ENCODE results near the gene SEMA6D.

The SEMA6D gene, protein sequence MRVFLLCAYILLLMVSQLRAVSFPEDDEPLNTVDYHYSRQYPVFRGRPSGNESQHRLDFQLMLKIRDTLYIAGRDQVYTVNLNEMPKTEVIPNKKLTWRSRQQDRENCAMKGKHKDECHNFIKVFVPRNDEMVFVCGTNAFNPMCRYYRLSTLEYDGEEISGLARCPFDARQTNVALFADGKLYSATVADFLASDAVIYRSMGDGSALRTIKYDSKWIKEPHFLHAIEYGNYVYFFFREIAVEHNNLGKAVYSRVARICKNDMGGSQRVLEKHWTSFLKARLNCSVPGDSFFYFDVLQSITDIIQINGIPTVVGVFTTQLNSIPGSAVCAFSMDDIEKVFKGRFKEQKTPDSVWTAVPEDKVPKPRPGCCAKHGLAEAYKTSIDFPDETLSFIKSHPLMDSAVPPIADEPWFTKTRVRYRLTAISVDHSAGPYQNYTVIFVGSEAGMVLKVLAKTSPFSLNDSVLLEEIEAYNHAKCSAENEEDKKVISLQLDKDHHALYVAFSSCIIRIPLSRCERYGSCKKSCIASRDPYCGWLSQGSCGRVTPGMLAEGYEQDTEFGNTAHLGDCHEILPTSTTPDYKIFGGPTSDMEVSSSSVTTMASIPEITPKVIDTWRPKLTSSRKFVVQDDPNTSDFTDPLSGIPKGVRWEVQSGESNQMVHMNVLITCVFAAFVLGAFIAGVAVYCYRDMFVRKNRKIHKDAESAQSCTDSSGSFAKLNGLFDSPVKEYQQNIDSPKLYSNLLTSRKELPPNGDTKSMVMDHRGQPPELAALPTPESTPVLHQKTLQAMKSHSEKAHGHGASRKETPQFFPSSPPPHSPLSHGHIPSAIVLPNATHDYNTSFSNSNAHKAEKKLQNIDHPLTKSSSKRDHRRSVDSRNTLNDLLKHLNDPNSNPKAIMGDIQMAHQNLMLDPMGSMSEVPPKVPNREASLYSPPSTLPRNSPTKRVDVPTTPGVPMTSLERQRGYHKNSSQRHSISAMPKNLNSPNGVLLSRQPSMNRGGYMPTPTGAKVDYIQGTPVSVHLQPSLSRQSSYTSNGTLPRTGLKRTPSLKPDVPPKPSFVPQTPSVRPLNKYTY

DNA sequence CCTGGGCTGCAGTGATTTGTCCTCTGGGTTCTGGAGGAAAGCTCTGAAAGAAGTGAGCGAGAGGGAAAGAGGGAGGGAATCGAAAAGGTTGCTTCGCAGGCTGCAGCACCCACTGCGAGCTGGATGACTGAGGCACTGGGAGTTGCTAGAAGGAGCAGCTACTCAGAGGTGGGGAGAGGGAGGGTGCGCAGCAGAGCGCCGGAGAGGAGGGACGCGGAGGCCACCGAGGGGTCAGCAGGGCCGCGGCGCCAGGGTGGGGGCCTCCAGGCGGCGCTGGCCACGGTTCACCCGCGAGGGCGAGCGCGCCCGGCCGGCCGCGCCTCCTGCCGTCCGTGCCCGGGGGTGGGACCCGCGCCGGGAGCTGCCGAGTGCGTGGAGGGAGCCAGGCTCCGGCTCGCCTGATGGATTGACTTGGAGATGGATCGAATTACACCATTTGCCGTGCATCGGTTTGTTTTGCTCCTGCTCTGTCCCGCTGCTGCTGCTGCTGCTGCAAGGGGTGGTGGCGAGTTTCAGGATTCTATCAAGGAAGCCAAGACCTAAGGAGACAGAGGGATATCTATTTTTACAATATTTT is at the start of gene SEMA6D:
SEMA6D (plus strand) TSS at position 470 of the 577 bp plus-strand sequence. CDS start 42,294 bp downstream, outside the sequence.
- Histone ChIP-seq H3K36me3 (ENCODE audit: control insufficient read depth, insufficient read depth, low read length) (no peaks in the 10 kb centered on the region), H3K9ac (ENCODE audit: low read length) (no peak within 1 kb of the TSS), H3K27me3 (ENCODE audit: control insufficient read depth, insufficient read depth, low read length) (peaks cover 2% of the 10 kb centered on the region), H3K4me3 (ENCODE audit: low read length) (peak within 1 kb of the TSS; percentile 55), H3K27ac (ENCODE audit: low read depth, low read length) (peak within 1 kb of the TSS; percentile 30), H3K4me1 (ENCODE audit: control insufficient read depth, insufficient read depth, low read length) (no peaks in the 10 kb centered on the region)

DNA sequence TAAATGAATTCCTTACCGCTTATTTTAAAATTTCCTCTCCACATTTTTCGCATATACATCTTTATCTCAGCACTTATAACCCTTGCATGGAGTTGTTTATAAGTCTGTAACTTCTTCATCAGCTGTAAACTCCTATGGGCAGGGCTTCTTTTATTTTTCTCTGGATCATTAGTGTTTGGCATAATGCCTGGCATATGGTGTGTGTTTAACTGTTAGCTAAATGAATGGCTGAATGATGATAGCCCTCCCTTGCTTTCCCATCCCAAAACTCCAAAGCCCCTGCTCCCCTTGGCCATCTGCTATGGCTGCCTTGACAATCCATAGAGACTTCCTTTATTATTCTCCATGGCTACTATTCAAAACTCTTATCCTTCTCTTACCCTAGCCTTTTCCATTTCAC is 48.1 kb upstream of the SEMA6D start:
- Histone ChIP-seq H3K27me3 (ENCODE audit: control insufficient read depth, insufficient read depth, low read length) (no peaks in the 10 kb centered on the region), H3K27ac (ENCODE audit: low read depth, low read length) (no peak overlapping the region), H3K4me3 (ENCODE audit: low read length) (no peak overlapping the region), H3K9ac (ENCODE audit: low read length) (no peak overlapping the region), H3K4me1 (ENCODE audit: control insufficient read depth, insufficient read depth, low read length) (no peaks in the 10 kb centered on the region), H3K36me3 (ENCODE audit: control insufficient read depth, insufficient read depth, low read length) (no peaks in the 10 kb centered on the region)

DNA sequence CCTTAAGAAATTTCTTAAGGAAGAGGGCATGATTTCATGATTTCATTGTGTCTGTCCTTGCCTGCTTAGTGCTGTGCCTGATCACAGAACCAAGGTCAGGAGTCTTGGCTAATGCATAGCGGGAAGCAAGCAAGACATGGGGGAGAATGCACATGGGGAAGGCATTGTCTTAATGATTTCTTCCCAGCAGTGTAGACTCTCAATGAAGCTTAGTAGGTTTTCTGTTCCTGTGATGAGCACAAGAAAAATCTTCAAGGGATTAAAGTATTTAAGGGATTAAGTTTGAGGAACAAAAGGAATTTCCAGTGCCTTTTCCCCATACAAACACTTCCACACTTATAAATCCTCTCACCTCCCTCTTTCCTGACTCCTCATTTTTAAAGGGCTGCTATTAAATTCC is 46.9 kb upstream of the SEMA6D start:
- no peak overlapping the region for H3K4me3 ChIP-seq (ENCODE audit: low read length)
- no peak overlapping the region for H3K9ac ChIP-seq (ENCODE audit: low read length)
- no peaks in the 10 kb centered on the region for H3K4me1 ChIP-seq (ENCODE audit: control insufficient read depth, insufficient read depth, low read length)
- H3K27ac ChIP-seq (ENCODE audit: low read depth, low read length): no peak overlapping the region
- no peaks in the 10 kb centered on the region for H3K27me3 ChIP-seq (ENCODE audit: control insufficient read depth, insufficient read depth, low read length)
- H3K36me3 ChIP-seq (ENCODE audit: control insufficient read depth, insufficient read depth, low read length): no peaks in the 10 kb centered on the region

- Histone ChIP-seq H3K36me3 (ENCODE audit: control insufficient read depth, insufficient read depth, low read length) (no peaks in the 10 kb centered on the region), H3K27me3 (ENCODE audit: control insufficient read depth, insufficient read depth, low read length) (no peaks in the 10 kb centered on the region), H3K4me3 (ENCODE audit: low read length) (no peak overlapping the region), H3K27ac (ENCODE audit: low read depth, low read length) (no peak overlapping the region), H3K9ac (ENCODE audit: low read length) (no peak overlapping the region), H3K4me1 (ENCODE audit: control insufficient read depth, insufficient read depth, low read length) (no peaks in the 10 kb centered on the region)
Measured at GRCh38 chr15:47673232-47673761, 44.0 kb upstream of the SEMA6D start.

DNA sequence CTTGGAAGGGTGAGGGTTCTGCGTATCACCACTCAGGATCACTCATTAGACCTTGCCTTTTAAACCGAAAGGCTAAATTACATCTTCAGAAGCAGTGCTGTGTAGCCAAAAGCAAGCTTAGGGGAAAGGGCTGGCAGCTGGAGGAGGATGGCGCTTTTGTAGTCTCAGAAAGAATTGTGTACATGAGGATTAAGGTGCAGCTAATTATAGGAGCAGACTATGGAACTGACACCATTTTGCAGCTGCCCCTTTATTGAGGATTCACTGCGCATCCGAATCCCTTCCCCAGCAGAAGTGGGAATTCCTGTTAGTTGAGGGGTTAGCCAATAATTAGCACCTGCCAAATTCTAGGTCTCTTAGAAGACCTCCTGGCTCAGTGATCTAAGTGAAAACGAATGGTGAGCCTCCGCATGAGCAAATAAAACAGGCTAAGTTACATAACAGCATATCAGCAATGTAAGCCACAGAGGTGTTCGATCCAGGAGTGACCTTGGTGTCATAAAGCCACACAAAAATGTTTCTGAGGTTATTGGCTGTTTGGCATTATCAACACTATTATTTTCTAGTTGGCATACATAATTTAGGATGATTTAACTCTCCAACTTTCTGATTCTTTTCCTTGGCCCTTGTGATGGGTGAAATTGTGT is 42.6 kb upstream of the SEMA6D start:
- Histone ChIP-seq H3K27me3 (ENCODE audit: control insufficient read depth, insufficient read depth, low read length) (no peaks in the 10 kb centered on the region), H3K9ac (ENCODE audit: low read length) (no peak overlapping the region), H3K36me3 (ENCODE audit: control insufficient read depth, insufficient read depth, low read length) (no peaks in the 10 kb centered on the region), H3K4me1 (ENCODE audit: control insufficient read depth, insufficient read depth, low read length) (no peaks in the 10 kb centered on the region), H3K27ac (ENCODE audit: low read depth, low read length) (no peak overlapping the region), H3K4me3 (ENCODE audit: low read length) (no peak overlapping the region)

DNA sequence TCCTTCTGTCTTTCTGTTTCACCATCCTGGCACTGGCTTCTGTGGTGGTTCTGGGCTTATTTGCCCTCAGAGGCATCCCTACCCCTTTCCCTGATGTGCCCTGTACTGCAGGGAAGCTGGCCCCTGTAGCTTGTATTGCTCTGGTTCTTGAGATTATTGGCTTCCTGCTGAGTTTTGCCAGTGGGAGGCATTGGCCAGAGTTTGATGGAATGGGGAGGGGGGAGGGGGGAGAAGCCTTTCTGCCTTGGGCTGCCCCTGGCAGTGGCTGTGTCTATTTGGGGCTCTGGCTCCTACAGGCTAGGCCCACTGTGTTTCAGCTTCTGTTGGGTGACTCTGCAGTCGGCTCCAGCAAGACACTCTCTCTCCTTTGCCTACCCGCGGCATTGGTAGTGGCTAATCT is 41.6 kb upstream of the SEMA6D start:
- no peaks in the 10 kb centered on the region for H3K27me3 ChIP-seq (ENCODE audit: control insufficient read depth, insufficient read depth, low read length)
- no peak overlapping the region for H3K27ac ChIP-seq (ENCODE audit: low read depth, low read length)
- no peaks in the 10 kb centered on the region for H3K36me3 ChIP-seq (ENCODE audit: control insufficient read depth, insufficient read depth, low read length)
- no peaks in the 10 kb centered on the region for H3K4me1 ChIP-seq (ENCODE audit: control insufficient read depth, insufficient read depth, low read length)
- H3K9ac ChIP-seq (ENCODE audit: low read length): no peak overlapping the region
- H3K4me3 ChIP-seq (ENCODE audit: low read length): no peak overlapping the region

DNA sequence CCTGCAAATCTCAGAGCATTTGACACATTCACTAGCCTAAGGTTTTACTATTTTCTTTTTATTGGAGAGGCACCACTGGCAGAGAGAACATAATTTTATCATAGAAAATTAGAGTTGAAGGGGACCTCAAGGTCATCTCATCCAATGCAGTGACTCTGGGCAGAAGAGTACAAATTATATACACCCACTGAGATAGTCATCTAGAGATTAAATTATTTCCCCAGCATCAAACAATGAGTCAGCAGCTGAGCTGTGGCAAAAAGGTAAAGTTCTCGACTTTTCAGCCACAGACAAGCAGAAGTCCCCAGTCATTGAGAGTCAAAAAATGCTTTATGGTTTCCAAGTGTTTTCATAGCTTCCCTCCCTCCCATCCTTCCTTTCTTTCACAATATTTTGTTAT is 39.3 kb upstream of the SEMA6D start:
- Histone ChIP-seq H3K9ac (ENCODE audit: low read length) (no peak overlapping the region), H3K4me1 (ENCODE audit: control insufficient read depth, insufficient read depth, low read length) (no peaks in the 10 kb centered on the region), H3K36me3 (ENCODE audit: control insufficient read depth, insufficient read depth, low read length) (no peaks in the 10 kb centered on the region), H3K4me3 (ENCODE audit: low read length) (no peak overlapping the region), H3K27me3 (ENCODE audit: control insufficient read depth, insufficient read depth, low read length) (no peaks in the 10 kb centered on the region), H3K27ac (ENCODE audit: low read depth, low read length) (no peak overlapping the region)

DNA sequence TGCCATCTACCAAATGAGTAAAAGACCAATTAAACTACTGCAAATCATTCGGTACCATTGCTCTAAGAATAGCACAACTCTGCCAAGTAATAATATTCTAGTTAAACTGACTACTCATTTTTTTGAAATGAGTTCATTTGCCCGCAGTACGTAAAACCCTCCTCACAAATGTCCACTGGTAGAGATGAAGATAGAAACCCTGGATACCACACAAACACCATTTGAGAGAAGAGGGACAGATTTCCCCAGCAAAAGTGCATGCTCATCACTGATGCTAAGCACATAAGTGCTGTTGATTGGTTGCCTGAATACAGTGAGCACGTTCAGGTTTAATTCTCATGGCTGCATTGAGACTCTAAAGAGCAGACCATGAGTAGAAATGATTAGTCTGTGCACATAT is 34.6 kb upstream of the SEMA6D start:
- no peak overlapping the region for H3K9ac ChIP-seq (ENCODE audit: low read length)
- no peak overlapping the region for H3K27ac ChIP-seq (ENCODE audit: low read depth, low read length)
- H3K36me3 ChIP-seq (ENCODE audit: control insufficient read depth, insufficient read depth, low read length): no peaks in the 10 kb centered on the region
- H3K4me1 ChIP-seq (ENCODE audit: control insufficient read depth, insufficient read depth, low read length): no peaks in the 10 kb centered on the region
- no peak overlapping the region for H3K4me3 ChIP-seq (ENCODE audit: low read length)
- no peaks in the 10 kb centered on the region for H3K27me3 ChIP-seq (ENCODE audit: control insufficient read depth, insufficient read depth, low read length)

DNA sequence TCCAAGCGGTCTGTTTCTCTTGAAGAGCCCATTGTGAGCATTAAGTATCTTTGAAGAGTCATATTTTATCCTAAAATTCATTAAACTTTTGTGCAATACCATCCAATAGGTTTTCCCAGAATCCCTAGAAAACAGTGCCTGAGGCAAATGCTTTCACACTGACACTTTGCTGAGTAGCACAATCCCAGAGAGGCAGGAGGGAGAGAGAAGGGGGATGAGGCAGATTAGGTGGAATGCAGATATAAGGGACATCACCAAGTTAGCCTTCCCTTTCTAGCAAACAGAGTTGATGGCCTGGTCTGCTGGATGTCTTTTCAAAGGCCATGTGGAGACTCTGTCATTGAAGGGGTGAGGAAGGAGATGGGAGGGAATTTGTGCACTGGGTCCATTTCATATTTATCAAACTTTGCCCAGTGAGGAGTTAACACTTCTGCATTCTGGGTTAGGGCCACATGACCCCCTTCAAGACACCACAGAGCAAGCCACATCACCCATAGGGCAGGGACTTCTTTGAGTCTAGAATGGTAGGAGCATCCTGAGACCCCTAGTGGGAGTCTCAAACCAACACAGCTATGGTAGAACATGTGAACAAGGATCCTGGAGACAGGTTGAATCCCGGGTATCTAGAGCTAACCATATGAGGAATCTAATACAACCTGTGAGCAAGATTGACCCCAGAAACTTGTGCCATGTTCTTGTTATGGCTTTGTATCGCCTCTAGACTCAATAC is 32.0 kb upstream of the SEMA6D start:
- no peaks in the 10 kb centered on the region for H3K4me1 ChIP-seq (ENCODE audit: control insufficient read depth, insufficient read depth, low read length)
- no peak overlapping the region for H3K4me3 ChIP-seq (ENCODE audit: low read length)
- no peaks in the 10 kb centered on the region for H3K27me3 ChIP-seq (ENCODE audit: control insufficient read depth, insufficient read depth, low read length)
- no peak overlapping the region for H3K9ac ChIP-seq (ENCODE audit: low read length)
- no peak overlapping the region for H3K27ac ChIP-seq (ENCODE audit: low read depth, low read length)
- no peaks in the 10 kb centered on the region for H3K36me3 ChIP-seq (ENCODE audit: control insufficient read depth, insufficient read depth, low read length)

GRCh38 chr15:47688573-47689086 is 28.7 kb upstream of the SEMA6D start:
- Histone ChIP-seq H3K4me3 (ENCODE audit: low read length) (no peak overlapping the region), H3K27ac (ENCODE audit: low read depth, low read length) (no peak overlapping the region), H3K36me3 (ENCODE audit: control insufficient read depth, insufficient read depth, low read length) (no peaks in the 10 kb centered on the region), H3K9ac (ENCODE audit: low read length) (no peak overlapping the region), H3K4me1 (ENCODE audit: control insufficient read depth, insufficient read depth, low read length) (no peaks in the 10 kb centered on the region), H3K27me3 (ENCODE audit: control insufficient read depth, insufficient read depth, low read length) (no peaks in the 10 kb centered on the region)

DNA sequence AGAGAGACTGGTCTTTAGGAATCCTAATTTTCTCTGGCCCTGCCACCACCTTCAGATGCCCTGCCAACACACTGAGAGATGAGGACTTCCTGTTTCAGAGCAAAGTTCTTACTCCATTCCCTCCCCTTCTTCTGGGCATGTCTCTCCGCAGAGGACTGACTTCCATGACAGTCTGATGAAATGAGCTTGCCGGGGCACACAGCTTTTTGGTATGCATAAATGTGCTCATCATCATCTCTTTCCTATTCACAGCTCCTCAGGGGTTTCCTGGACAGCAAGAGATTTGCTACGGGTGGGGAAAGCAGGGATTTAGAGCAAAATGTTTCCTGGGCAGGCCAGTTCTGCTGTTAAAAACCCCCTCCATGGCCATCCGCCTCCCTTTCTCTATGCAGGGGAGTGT is 27.6 kb upstream of the SEMA6D start:
- Histone ChIP-seq H3K9ac (ENCODE audit: low read length) (no peak overlapping the region), H3K36me3 (ENCODE audit: control insufficient read depth, insufficient read depth, low read length) (no peaks in the 10 kb centered on the region), H3K4me1 (ENCODE audit: control insufficient read depth, insufficient read depth, low read length) (no peaks in the 10 kb centered on the region), H3K4me3 (ENCODE audit: low read length) (no peak overlapping the region), H3K27me3 (ENCODE audit: control insufficient read depth, insufficient read depth, low read length) (no peaks in the 10 kb centered on the region), H3K27ac (ENCODE audit: low read depth, low read length) (no peak overlapping the region)

Measured in rectal smooth muscle tissue (tissue), 1 donor.